GM19395 (cell line): ENCODE measurements around the gene MARS1.
"Not testable (repeated sequence)": the region's sequence is repeated elsewhere in the genome, so short reads cannot be mapped to it uniquely, and the experiment has no call there.

Experiments
- ATAC-seq: cut with Tn5 transposase; IDR thresholded peaks from one replicate; pipeline ENCODE4 v1.9.1; 2021; ENCODE audit warnings: mild to moderate bottlenecking, moderate library complexity; ENCODE audit not compliant: unreplicated experiment

The MARS1 gene

DNA sequence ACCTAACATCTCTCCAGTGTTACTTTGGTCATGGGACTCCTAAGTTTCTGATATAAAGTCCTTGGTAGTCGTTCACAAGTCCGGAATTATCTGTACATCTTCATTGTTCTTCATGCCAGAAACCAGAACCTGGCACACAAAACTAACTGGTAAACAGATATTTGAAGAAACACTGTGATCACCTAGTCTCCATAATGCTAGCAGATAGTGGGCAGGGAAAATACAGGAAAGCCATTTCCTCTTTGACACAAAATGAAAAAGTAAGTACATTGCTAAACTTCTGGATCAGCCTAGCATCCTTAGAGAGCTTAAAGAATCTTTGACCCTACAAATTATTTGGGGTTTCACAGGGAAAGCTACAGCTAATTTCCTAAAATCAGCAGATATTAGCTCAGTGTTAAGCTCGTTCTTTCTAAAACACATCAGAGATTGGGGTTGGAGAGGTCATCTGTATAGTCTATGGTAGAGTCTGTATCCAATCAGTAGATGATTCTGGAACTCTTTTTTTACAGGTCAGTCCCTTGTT lies 27.6 kb downstream of the MARS1 start:
- ATAC-seq = no peak

DNA sequence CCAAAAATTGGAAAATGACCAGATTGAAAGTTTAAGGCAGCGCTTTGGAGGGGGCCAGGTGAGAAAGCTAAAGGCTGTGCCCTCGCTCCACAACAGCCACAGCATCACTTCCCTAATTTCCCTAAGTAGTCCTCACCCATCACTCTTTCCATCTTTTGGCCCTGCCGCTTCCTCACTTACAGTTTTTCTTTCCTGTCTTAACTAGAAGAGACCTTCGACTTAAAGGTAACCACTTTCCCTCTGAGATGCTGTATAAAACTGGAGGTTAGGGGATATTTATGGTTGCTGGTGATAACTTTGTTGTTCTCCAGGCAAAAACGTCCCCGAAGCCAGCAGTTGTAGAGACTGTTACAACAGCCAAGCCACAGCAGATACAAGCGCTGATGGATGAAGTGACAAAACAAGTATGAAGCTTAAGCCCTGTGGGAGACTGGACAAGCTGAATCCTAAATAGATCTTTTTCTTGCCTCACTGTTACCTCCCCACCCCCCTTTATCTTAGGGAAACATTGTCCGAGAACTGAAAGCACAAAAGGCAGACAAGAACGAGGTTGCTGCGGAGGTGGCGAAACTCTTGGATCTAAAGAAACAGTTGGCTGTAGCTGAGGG lies 28.2 kb downstream of the MARS1 start:
- no peak for ATAC-seq

DNA sequence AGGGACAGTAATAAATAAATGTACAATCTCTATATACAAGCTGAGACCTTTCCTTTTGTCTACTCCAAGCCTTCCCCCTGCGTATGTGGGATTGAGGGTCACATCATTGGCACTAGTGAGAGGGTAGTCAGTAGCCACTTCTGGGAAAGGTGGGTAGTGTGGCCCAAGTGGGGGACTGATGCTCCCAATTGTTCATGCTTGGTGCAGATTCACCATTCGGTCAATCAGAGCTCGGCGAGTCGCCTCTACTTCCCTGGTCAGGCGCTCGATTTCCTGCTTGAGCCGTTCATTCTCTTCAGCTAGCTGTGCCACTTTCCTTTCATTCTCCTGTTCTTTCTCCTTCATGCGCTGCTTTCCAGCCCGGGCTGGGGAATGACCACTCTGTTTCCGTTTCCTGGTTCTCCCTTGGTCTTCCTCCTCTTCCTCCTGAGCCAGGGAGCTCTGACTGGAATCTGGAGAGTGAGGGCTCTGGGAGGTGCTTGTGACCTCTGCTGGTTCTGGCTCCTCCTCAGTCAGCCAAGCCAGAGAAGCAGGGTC lies 28.8 kb downstream of the MARS1 start:
- ATAC-seq = no peak

DNA sequence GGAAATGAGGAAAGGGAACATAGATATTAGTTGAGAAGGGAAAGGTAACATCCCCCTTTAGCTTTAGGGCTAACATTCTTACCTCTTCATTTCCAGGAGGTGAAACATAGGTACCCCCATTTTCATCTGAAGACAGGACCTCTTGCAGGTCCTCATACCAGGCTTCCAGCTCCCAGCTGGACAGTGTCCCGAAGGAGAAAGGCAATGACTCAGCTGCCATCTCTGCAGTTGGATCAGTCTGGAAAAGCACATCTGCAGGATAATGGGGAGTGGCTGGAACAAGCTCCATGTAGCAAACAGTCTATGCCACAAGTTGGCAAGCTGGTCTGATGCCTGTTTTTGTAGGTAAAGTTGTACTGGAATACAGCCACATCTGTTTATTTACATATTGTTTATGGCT lies 29.3 kb downstream of the MARS1 start:
- no peak for ATAC-seq

DNA sequence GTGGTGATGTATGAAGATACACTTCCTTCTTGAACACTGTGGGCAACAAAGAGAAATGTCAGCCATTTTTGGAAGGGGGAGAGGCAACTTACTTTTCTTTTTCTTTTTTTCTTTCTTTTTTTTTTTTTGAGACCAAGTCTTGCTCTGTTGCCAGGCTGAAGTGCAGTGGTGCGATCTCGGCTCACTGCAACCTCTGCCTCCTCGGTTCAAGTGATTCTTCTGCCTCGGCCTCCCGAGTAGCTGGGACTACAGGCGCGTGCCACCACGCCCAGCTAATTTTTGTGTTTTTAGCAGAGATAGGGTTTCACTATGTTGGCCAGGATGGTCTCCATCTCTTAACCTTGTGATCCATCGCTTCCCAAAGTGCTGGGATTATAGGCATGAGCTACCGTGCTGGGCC lies 29.9 kb downstream of the MARS1 start:
- ATAC-seq = not testable (repeated sequence)

DNA sequence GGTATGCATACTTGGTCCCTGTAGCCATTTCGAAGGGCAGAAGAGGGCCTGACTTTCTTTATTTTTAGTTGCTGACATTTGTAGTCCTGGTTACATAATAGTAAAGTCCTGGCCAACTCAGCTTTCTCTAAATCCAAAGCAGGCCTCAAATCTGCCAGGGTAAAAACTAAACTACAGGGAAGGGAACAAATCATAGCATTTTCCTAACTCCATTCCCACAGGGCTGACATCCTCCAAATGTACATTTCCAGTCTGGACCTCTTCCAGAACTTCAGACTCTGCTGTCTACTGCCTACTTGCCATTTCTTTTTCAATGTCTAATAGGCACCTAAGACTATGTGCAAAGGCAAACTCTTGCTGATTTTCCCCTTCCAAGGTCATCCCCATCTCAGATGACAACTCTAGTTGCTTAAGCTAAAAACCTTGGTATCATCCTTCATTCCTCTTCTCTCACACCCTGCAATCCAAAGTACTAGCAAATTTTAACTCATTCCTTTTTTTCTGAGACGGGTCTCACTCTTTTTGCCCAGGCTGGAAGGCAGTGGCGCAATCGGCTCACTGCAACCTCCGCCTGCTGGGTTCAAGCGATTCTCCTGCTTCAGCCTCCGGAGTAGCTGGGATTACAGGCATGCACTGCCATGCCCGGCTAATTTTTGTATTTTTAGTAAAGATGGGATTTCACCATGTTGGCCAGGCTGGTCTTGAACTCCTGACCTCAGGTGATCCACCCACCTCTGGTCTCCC lies 30.5 kb downstream of the MARS1 start:
- ATAC-seq = no peak

DNA sequence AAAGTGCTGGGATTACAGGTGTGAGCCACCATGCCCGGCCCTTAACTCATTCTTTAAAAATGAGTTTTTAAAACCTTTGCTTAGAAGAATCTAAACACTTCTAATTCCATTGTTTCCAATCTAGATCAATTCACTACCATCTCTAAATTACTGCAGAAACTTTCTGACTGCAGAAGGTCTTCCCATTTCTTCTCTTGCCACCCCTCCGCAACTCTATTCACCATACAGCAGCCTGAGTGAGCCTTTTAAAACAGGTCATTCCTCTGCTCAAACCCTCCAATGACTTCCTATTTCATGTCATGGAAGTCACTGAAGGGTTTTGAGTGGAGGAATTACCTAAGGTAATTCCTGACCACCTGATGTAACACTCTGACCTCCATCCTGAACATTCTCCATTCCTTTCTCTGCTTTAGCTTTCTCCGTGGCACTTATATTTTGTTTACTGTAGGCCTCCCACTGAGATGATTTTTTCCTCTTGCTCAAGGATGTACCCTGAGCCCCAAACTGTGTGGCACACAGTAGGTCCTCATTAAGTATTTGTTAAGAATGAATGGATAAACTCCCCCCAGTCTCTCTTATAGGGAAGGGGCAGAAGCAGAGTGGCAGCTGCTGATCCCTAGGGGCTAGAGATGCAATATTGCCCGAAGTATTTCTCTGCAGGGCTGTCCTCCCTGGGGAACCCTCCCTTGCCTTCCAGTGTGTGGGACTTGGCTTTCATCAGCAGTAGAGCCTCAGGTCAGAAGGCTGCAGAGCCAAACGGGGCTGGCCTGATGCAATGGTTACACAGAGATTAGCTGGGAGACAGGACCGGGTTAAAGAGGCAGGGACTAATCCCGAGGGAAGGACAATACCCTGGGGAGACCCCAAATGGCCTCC lies 31.3 kb downstream of the MARS1 start:
- ATAC-seq = no peak

DNA sequence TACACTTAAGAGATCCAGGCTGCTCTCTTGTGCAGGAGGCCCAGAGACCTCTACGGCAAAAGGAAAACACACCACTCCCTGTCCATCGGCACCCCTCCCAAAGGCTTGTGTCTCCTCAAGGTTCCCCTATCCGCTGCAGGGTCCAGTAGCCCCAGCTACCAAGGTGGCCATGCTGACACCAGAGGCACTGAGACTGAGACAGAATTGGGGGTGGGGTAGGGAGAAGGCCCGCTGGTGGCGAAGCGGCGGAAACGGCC lies 31.9 kb downstream of the MARS1 start:
- ATAC-seq = peak; percentile 6

DNA sequence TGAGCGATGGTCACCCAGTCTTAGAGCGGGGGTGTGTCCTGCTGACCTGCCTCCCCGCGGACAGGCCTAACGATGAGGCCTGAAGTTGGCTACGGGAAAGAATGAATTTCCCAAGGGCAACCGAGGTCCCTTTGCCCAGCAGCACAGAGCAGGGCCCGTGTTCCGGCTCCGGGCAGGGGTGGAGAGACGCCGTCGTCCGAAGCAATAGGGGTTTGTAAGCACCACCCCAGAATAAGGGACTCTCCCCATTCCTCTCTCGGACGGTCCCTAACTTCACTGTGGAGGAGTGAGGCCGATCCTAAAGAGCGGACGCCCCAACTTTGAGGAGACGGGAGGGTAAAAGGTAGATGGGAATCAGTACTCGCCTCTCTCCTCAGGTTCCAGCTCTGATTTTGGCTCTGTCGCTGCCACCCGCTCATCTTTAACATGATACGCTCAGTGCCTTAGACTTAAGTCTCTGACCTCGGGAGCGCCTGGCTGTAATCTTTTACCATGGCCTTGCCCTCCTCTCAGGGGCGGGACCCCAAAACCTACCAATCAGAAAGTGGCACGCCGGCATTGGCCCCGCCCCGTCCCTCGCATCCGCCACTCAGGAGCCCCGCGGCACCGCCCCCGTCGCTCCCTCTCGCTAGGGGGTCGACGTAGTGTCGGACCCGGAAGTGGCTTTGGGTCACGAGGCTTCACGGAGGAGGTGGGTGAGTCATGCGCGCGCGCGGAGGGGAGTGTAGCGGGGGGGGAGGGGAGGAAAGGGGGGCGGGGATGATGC lies 32.4 kb downstream of the MARS1 start, which contains the start of gene DDIT3:
Gene DDIT3, minus strand, starts transcription at position 462 of the 766 bp plus-strand sequence. CDS start 3,108 bp downstream, outside the sequence.
- peak; percentile 70 for ATAC-seq

DNA sequence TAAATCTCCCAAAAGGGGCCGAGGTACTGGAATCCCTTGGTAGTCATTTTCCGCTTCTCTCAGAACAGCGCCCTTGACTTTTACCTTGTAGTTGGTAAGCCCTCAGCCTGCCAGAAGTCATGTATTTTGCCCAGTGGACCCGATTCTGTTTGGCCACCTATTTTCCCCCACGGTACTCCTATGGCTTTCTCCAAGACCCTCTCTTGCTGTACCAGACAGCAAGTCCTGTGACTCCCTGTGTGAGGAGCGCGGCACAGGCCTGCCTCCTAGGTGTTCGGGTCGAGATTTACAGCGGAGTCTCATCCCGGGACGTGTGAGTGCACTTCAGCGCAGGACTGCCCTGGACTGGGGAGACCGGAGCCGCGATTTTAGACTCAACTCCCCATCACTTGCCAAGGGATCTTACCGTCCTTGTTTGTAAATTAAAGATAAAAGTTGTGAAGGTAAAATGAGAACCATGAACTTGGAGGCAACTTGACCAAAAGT lies 33.7 kb downstream of the MARS1 start:
- ATAC-seq = no peak

DNA sequence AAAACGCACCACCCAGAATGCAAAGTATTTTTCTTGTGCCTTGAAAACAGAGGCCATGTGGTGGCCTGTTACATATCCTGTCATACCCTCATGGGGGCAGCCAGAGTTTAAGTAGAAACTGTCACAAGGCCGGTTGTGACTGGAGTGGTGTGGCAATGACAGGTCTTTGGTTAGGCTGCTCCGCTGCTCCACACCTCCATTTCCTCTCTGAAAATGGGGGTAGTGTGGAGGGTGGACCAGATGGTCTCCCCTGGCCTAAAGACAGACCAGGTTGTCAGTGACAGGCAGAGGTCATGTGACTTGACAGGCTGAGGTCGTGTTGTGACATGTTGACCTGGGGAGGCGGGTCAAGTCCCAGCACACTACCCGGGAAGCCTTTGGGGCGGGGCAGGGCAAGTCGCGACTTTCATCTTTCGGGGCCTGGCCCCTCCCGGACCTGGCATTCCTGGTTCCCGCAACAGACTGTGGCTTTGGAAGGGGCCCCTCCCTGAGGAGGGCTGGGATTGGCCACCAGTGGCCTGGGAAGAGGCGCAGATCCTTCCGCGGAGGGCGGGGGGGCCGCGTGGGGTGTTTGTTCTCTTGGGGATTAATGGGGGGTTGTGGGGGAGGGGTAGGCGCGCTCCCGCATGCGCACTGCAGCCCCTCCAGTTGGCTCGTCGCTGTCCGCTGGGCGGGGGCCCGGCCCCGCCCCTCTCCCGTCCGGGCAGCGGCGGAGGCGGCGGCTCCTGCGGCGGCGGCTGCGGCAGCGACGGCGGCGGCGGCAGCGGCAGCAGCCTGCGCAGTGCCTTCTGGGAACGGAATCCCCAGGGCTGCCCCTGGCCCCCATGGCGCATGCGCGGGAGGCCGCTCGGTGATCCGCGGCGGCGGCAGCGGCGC lies 34.4 kb downstream of the MARS1 start, which contains the start of gene MBD6:
Gene MBD6, plus strand, starts transcription at position 814 of the 876 bp plus-strand sequence. CDS start 1,480 bp downstream, outside the sequence.
- ATAC-seq = peak; percentile 41

DNA sequence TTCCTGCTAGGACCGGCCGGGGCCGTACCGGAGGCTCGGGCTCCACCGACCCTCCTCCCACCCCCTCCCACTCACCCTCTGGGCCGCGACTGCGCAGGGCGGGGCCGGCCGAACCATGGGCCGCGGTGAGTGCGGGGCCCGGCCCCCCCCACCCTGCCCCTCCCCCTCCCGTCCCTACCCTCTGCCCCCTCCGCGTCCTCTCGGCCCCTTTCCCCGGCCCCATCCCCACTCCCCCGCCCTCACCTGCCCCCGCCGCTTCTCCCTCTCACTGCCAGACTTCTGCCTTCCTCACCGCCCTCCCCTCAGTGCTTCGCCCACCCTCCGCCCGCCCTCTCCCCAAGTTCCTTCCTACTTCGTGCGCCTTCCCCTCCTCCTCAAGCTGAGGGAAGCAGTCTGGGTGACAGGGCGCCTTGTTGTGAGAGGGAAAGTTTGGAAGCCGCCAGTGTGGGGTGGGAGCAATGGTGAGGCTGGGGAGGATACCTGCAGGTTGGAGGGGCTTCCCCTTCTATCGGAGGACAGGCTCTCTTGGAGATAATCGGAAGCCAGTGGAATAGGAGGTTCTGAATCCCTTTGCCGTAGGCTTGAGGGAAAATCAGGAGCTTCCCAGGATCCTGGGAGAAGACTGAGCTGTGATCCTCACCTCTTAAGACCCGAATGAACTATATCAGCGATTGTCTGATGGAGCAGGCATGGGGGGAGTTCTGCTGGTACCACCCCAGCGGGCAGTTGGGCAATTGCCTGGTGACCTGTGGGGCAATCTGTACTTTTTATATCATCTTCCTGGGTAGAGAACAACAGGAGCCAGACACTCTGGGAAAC lies 35.2 kb downstream of the MARS1 start:
- ATAC-seq = no peak

DNA sequence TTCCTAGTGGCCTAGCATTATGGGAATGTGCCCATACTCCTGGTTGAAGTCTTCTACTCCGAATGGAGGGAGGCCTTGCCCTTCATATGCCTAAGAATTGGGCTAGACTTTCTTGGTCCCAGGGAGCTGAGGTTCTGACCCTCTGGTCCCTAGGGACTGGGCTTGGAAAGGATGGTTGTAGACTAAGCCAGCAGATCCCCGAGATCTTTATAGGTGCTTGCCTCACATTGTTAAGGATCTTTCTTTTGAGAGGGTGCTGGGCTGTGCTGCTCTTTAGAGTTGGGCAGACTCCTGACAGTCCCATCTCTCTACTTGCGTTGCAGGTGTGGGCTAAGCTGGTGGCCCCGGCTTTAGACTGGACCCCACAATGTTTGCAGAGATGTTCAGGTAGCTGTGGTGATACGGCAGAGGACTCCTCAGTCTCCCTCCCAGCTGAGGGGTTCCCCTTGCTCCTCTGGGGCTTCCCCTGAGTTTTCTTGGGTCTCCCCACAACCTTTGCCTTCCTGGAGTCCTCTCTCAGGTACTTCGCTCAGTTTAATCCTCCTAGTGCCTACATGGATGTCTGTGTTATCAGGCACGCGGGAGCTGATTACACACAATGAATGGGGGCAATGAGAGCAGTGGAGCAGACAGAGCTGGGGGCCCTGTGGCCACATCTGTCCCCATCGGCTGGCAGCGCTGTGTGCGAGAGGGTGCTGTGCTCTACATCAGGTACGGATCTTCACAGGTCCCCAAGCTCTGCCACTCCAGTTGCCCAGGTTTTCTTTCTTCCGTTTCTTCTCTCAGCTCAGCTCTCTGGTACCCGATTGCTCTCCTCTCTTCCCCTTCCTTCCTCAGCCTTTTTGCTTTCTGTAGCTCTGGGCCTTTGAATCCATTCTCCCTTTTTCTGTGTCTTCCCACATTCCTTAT lies 36.1 kb downstream of the MARS1 start:
- ATAC-seq = no peak

DNA sequence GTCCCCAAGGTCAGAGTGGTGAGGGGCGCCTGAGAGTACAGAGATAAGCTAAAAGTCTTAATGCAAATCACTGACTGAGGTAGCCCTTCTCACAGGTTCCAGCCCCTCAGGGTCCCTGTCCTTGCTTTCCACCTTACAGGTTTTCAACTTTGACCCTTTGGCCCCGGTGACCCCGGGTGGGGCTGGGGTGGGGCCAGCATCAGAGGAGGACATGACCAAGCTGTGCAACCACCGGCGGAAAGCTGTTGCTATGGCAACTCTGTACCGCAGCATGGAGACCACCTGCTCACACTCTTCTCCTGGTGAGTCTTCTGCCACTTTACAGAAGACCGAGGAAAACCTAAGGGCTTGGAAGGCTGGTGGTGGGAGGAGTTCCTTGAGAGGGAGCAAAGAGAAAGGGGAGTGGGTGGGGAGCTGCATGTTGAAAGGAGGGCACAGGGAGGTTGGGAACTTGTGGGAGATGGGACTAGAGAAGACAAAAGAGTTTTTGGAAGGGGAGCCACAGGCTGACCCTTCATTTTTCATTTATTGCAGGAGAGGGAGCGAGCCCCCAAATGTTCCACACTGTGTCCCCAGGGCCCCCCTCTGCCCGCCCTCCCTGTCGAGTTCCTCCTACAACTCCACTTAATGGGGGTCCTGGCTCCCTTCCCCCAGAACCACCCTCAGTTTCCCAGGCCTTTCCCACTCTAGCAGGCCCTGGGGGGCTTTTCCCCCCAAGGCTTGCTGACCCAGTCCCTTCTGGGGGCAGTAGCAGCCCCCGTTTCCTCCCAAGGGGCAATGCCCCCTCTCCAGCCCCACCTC lies 37.1 kb downstream of the MARS1 start:
- no peak for ATAC-seq

DNA sequence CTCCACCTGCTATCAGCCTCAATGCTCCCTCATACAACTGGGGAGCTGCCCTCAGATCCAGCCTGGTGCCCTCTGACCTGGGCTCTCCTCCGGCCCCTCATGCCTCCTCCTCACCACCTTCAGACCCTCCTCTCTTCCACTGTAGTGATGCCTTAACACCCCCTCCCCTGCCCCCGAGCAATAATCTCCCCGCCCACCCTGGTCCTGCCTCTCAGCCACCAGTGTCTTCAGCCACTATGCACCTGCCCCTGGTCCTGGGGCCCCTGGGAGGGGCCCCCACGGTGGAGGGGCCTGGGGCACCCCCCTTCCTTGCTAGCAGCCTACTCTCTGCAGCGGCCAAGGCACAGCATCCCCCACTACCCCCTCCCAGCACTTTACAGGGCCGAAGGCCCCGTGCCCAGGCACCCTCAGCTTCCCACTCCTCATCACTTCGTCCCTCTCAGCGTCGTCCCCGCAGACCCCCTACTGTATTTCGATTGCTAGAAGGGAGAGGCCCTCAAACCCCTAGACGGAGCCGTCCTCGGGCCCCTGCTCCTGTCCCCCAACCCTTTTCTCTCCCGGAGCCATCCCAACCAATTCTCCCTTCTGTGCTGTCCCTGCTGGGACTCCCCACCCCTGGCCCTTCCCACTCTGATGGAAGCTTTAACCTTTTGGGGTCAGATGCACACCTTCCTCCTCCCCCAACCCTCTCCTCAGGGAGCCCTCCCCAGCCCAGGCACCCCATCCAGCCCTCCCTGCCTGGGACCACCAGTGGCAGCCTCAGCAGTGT lies 37.9 kb downstream of the MARS1 start:
- no peak for ATAC-seq
